Neutrophil (primary cell): ENCODE measurements around the gene RUNX2.

Experiments used
- H3K27ac ChIP-seq: fragments of 200-600 bp; sonication (generic); 2 replicates; pipeline ENCODE4 v1.5.1; 2016; ENCODE audit warnings: mild to moderate bottlenecking, moderate library complexity
- H3K27me3 ChIP-seq: fragments of 200-600 bp; sonication (generic); 2 replicates; pipeline ENCODE4 v1.6.0; 2016; ENCODE audit warnings: mild to moderate bottlenecking
- H3K36me3 ChIP-seq: fragments of 200-600 bp; sonication (generic); 2 replicates; pipeline ENCODE4 v1.5.1; 2017
- H3K4me1 ChIP-seq, 2 experiments: fragments of 200-600 bp in 1 of 2; sonication (generic) in 1 of 2; 1 replicate in 1 of 2; 2 replicates in 1 of 2; pipeline versions ENCODE4 v1.5.1 to v1.6.1; 2013 to 2016; ENCODE audit warnings: low read depth in 1 of 2, low read length in 1 of 2, mild to moderate bottlenecking in 1 of 2, moderate library complexity in 1 of 2; ENCODE audit not compliant: control insufficient read depth in 1 of 2, insufficient read depth in 1 of 2
- H3K4me3 ChIP-seq, 2 experiments: fragments of 200-600 bp in 1 of 2; sonication (generic) in 1 of 2; 1 replicate in 1 of 2; 2 replicates in 1 of 2; pipeline ENCODE4 v1.5.1; 2013 to 2016; ENCODE audit warnings: low read depth in 1 of 2, low read length in 1 of 2, mild to moderate bottlenecking in 1 of 2, moderate library complexity in 1 of 2
- H3K9me3 ChIP-seq: fragments of 200-600 bp; sonication (generic); 2 replicates; pipeline ENCODE4 v1.5.1; 2016
- CTCF ChIP-seq: fragments of 200-600 bp; sonication (generic); IDR thresholded peaks from 2 replicates; pipeline ENCODE4 v1.5.1; 2016; ENCODE audit warnings: antibody characterized with exemption

The RUNX2 gene

GRCh38 chr6:45697605-45698004 lies 369.5 kb downstream of the RUNX2 start:
- no peaks in the 10 kb centered on the region for H3K36me3 ChIP-seq
- H3K4me3 ChIP-seq: no peak overlapping the region
- H3K27ac ChIP-seq: no peak overlapping the region
- H3K4me1 ChIP-seq: no peaks in the 10 kb centered on the region
- H3K9me3 ChIP-seq: no peaks in the 10 kb centered on the region
- no peak for TF ChIP-seq CTCF
- no peaks in the 10 kb centered on the region for H3K27me3 ChIP-seq

- no peak for TF ChIP-seq CTCF
- Histone ChIP-seq H3K27me3 (no peaks in the 10 kb centered on the region), H3K4me1 (no peaks in the 10 kb centered on the region), H3K27ac (no peak overlapping the region), H3K4me3 (no peak overlapping the region), H3K9me3 (no peaks in the 10 kb centered on the region), H3K36me3 (no peaks in the 10 kb centered on the region)
Measured at GRCh38 chr6:45698046-45698445, 369.9 kb downstream of the RUNX2 start.

- Histone ChIP-seq H3K9me3 (no peaks in the 10 kb centered on the region), H3K27me3 (no peaks in the 10 kb centered on the region), H3K4me1 (no peaks in the 10 kb centered on the region), H3K27ac (no peak overlapping the region), H3K36me3 (no peaks in the 10 kb centered on the region), H3K4me3 (no peak overlapping the region)
- TF ChIP-seq CTCF: no peak
Measured at GRCh38 chr6:45699663-45700062, 371.5 kb downstream of the RUNX2 start.

- Histone ChIP-seq H3K27ac (no peak overlapping the region), H3K27me3 (no peaks in the 10 kb centered on the region)
Measured at GRCh38 chr6:45702849-45703739, 375.0 kb downstream of the RUNX2 start.

GRCh38 chr6:45704056-45704800 lies 376.1 kb downstream of the RUNX2 start:
- Histone ChIP-seq H3K4me3 (no peak overlapping the region), H3K27me3 (no peaks in the 10 kb centered on the region), H3K4me1 (no peaks in the 10 kb centered on the region), H3K27ac (no peak overlapping the region), H3K36me3 (no peaks in the 10 kb centered on the region), H3K9me3 (no peaks in the 10 kb centered on the region)
- no peak for TF ChIP-seq CTCF

More at GRCh38 chr6:45702849-45703739, 375.0 kb downstream of the RUNX2 start:
- TF ChIP-seq CTCF: no peak
- no peak overlapping the region for H3K4me3 ChIP-seq
- no peaks in the 10 kb centered on the region for H3K9me3 ChIP-seq
- H3K36me3 ChIP-seq: no peaks in the 10 kb centered on the region
- no peaks in the 10 kb centered on the region for H3K4me1 ChIP-seq
